DOHH2 (cell line): ENCODE data around the gene EIPR1.

Experiments used
- CTCF ChIP-seq: fragments of 200-600 bp; sonication (generic); IDR thresholded peaks from one replicate; pipeline ENCODE4 v1.5.1; 2014; ENCODE audit warnings: antibody characterized with exemption, mild to moderate bottlenecking, low read depth, low read length; ENCODE audit not compliant: poor library complexity, severe bottlenecking
- EZH2phosphoT487 ChIP-seq: fragments of 200-600 bp; sonication (generic); IDR thresholded peaks from 2 replicates; pipeline ENCODE4 v1.6.1; 2017; ENCODE audit warnings: borderline replicate concordance, mild to moderate bottlenecking, antibody characterized with exemption, low read length, moderate library complexity, mixed read lengths

- TF ChIP-seq CTCF (no peak), EZH2phosphoT487 (no peak)
Observed at GRCh38 chr2:3214806-3215404, 162.7 kb downstream of the EIPR1 start.
